HepG2 (cell line): Measurements from ENCODE around the gene MAFF. TPM values are rescaled to one million over a fixed set of nuclear protein-coding genes. Genes with fewer than 3 reads are reported as not detected.

Experiments used
- ATF5 ChIP-seq: sonication (generic); formaldehyde crosslinking; IDR thresholded peaks from 2 replicates; pipeline ENCODE4 v1.4.0; 2020; ENCODE audit warnings: mild to moderate bottlenecking, low read depth, missing genetic modification reagents
- BCL3 ChIP-seq: sonication (generic); formaldehyde crosslinking; IDR thresholded peaks from 2 replicates; pipeline ENCODE4 v1.5.1; 2020; ENCODE audit warnings: mild to moderate bottlenecking, missing genetic modification reagents, moderate library complexity
- BORCS8-MEF2B ChIP-seq: sonication (generic); formaldehyde crosslinking; IDR thresholded peaks from 2 replicates; pipeline ENCODE4 v1.8.0; 2022; ENCODE audit warnings: mild to moderate bottlenecking, missing genetic modification reagents
- CBX5 ChIP-seq: sonication (generic); formaldehyde crosslinking; IDR thresholded peaks from 2 replicates; pipeline ENCODE4 v1.4.0; 2020; ENCODE audit warnings: missing genetic modification reagents, borderline replicate concordance
- ERF ChIP-seq: IDR thresholded peaks from 2 replicates; pipeline ENCODE4 v1.6.1; 2018; ENCODE audit warnings: missing biosample characterization, missing genetic modification reagents
- GRHL1 ChIP-seq: sonication (generic); formaldehyde crosslinking; conservative IDR thresholded peaks from 2 replicates; pipeline ENCODE4 v1.8.0; 2022; ENCODE audit warnings: missing genetic modification reagents
- HOXA5 ChIP-seq: sonication (generic); formaldehyde crosslinking; IDR thresholded peaks from 2 replicates; pipeline ENCODE4 v1.4.0; 2020; ENCODE audit warnings: missing genetic modification reagents
- MLLT10 ChIP-seq: sonication (generic); formaldehyde crosslinking; IDR thresholded peaks from 2 replicates; pipeline ENCODE4 v1.4.0; 2020; ENCODE audit warnings: missing genetic modification reagents
- MTA1 ChIP-seq: sonication (generic); formaldehyde crosslinking; IDR thresholded peaks from 2 replicates; pipeline ENCODE4 v1.4.0; 2020; ENCODE audit warnings: missing genetic modification reagents, mild to moderate bottlenecking, borderline replicate concordance
- PPARG ChIP-seq: conservative IDR thresholded peaks from 2 replicates; pipeline ENCODE4 v1.6.1; 2016; ENCODE audit warnings: missing biosample characterization, missing genetic modification reagents
- RFX3 ChIP-seq: IDR thresholded peaks from 2 replicates; pipeline ENCODE4 v1.6.1; 2016; ENCODE audit warnings: missing biosample characterization, missing genetic modification reagents
- SIX1 ChIP-seq: sonication (generic); formaldehyde crosslinking; IDR thresholded peaks from 2 replicates; pipeline ENCODE4 v1.4.0; 2020; ENCODE audit warnings: missing genetic modification reagents, borderline replicate concordance
- SP5 ChIP-seq: IDR thresholded peaks from 2 replicates; pipeline ENCODE4 v1.6.1; 2016; ENCODE audit warnings: low read depth, borderline replicate concordance
- SRSF4 ChIP-seq: fragments of 200-400 bp; formaldehyde crosslinking; IDR thresholded peaks from one replicate; pipeline ENCODE4 v1.6.1; 2018; ENCODE audit warnings: mild to moderate bottlenecking, low read depth, low read length, moderate library complexity; ENCODE audit not compliant: poor library complexity, severe bottlenecking
- XRCC5 ChIP-seq: fragments of 200-400 bp; formaldehyde crosslinking; optimal IDR thresholded peaks from 2 replicates; pipeline ENCODE3; 2017; ENCODE audit warnings: mild to moderate bottlenecking, low read length
- YEATS2 ChIP-seq: sonication (generic); formaldehyde crosslinking; IDR thresholded peaks from 2 replicates; pipeline ENCODE4 v1.4.0; 2020; ENCODE audit warnings: missing genetic modification reagents, borderline replicate concordance
- ZFP1 ChIP-seq: IDR thresholded peaks from 2 replicates; pipeline ENCODE4 v1.6.1; 2016
- ZFP90 ChIP-seq: sonication (generic); formaldehyde crosslinking; IDR thresholded peaks from 2 replicates; pipeline ENCODE4 v1.8.0; 2022; ENCODE audit warnings: missing genetic modification reagents, mild to moderate bottlenecking, inconsistent platforms, borderline replicate concordance
- ZNF260 ChIP-seq: sonication (generic); formaldehyde crosslinking; IDR thresholded peaks from 2 replicates; pipeline ENCODE4 v1.4.0; 2020; ENCODE audit warnings: missing genetic modification reagents, low read depth, mild to moderate bottlenecking, borderline replicate concordance
- ZNF503 ChIP-seq: sonication (generic); formaldehyde crosslinking; IDR thresholded peaks from 2 replicates; pipeline ENCODE4 v1.4.0; 2020; ENCODE audit warnings: missing genetic modification reagents
- ZNF788 ChIP-seq: sonication (generic); formaldehyde crosslinking; IDR thresholded peaks from 2 replicates; pipeline ENCODE4 v1.5.0; 2020; ENCODE audit warnings: mild to moderate bottlenecking, missing genetic modification reagents, borderline replicate concordance
- ZSCAN9 ChIP-seq: IDR thresholded peaks from 2 replicates; pipeline ENCODE4 v1.6.1; 2016; ENCODE audit warnings: borderline replicate concordance
- polyA plus RNA-seq, 8 experiments: library from polyadenylated mRNA; depleted of rRNA in 3 of 8; stranded (reverse) in 7 of 8; unstranded in 1 of 8; fragments of >200 nt; fragmentation: Illumina TruSeq in 4 of 8; extraction: Trizol in 4 of 8; gene quantifications; 2 replicates each; pipeline versions ENCODE4 v1.2.1 to v1.2.3, GENCODE V29; 2011 to 2016; ENCODE audit warnings: low read depth in 4 of 8, missing spikeins in 1 of 8, mixed read lengths in 1 of 8; ENCODE audit not compliant: insufficient read depth in 1 of 8
- total RNA-seq, 5 experiments: library from RNA; depleted of rRNA; stranded (reverse); fragments of >200 nt; fragmentation: Illumina TruSeq; extraction: Trizol; gene quantifications; 2 replicates each; pipeline ENCODE4 v1.2.3, GENCODE V29; 2016; ENCODE audit warnings: low read depth in 1 of 5
- TF ChIP-seq, protein P1 (sequence below): fragments of 450-650 bp; IDR thresholded peaks from 2 replicates; pipeline ENCODE4 v1.6.1; 2016

The MAFF gene
- total and polyA plus RNA-seq, 2 of the 13 experiments (the other 11 are each of a cell fraction or from before 2014, with no cell fraction given): 5.4 to 14.3 TPM

DNA sequence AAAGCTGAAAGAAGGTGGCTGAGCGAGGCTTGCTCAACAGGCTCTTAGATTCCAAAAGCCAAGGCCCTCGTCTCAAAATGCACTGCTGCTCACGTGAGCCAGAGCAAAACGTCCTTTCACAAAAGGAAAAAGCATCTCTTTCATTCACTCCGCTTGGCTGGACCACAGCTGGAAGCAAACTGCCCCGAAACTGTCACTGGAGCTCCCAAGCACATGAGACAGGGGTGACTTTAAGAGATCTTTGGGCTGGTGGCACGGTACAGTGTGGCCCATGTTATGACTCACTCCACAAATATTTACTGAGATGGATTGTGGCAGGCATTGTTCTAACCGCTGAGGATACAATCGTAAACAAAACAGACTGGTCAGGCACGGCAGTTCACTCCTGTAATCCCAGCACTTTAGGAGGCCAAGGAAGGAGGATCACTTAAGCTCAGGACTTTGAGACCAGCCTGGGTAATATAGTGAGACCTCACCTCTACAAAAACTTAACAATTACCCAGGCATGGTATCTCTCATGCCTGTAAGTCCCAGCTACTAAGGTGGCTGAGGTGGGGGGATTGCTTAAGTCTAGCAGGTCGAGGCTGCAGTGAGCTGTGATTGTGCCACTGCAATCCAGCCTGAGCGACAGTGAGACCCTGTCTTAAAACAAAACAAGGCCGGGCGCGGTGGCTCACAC is 23.7 kb upstream of the MAFF start (continued):
- TF ChIP-seq ZFP90 (no peak), BCL3 (peak; percentile 48; the same call in 1 of the 2 replicates), RFX3 (no peak), YEATS2 (CRISPR knock-in tag) (0 out of 2 replicates have a peak, but pooled peaks have one; percentile 25), ERF (CRISPR knock-in tag) (peak; percentile 65; the same call in 1 of the 2 replicates), ZNF260 (CRISPR knock-in tag) (no peak), XRCC5 (peak; percentile 70), SIX1 (CRISPR knock-in tag) (0 out of 2 replicates have a peak, but pooled peaks have one; percentile 34), BORCS8-MEF2B (CRISPR knock-in tag) (0 out of 2 replicates have a peak, but pooled peaks have one; percentile 47), ZFP1 (CRISPR knock-in tag) (peak; percentile 69; the same call in 1 of the 2 replicates), ATF5 (no peak), ZNF788 (CRISPR knock-in tag) (no peak), CBX5 (CRISPR knock-in tag) (peak; percentile 13; the same call in 1 of the 2 replicates), MLLT10 (CRISPR knock-in tag) (no peak), ZNF503 (peak; percentile 76; the same call in 1 of the 2 replicates), HOXA5 (CRISPR knock-in tag) (0 out of 2 replicates have a peak, but pooled peaks have one; percentile 10), PPARG (no peak), SP5 (CRISPR knock-in tag) (peak; percentile 45; the same call in 1 of the 2 replicates), MTA1 (0 out of 2 replicates have a peak, but pooled peaks have one; percentile 30), SRSF4 (no peak), GRHL1 (CRISPR knock-in tag) (no peak), ZSCAN9 (CRISPR knock-in tag) (no peak)
- TF ChIP-seq, protein P1, sequence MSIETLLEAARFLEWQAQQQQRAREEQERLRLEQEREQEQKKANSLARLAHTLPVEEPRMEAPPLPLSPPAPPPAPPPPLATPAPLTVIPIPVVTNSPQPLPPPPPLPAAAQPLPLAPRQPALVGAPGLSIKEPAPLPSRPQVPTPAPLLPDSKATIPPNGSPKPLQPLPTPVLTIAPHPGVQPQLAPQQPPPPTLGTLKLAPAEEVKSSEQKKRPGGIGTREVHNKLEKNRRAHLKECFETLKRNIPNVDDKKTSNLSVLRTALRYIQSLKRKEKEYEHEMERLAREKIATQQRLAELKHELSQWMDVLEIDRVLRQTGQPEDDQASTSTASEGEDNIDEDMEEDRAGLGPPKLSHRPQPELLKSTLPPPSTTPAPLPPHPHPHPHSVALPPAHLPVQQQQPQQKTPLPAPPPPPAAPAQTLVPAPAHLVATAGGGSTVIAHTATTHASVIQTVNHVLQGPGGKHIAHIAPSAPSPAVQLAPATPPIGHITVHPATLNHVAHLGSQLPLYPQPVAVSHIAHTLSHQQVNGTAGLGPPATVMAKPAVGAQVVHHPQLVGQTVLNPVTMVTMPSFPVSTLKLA: peak; percentile 71
